Fibroblast of skin of right quadriceps (primary cell): ENCODE measurements around the gene RAB15.

Experiments used
- DNase-seq: peaks from one replicate; pipeline ENCODE4 v3.0.0-alpha.2; 2013

RAB15 gene

GRCh38 chr14:64971943-64972791 is at the start of gene RAB15:
Gene RAB15 (minus strand): TSS chr14:64972336. CDS start chr14:64972076, 260 bp downstream.
- DNase-seq = peak; percentile 31

GRCh38 chr14:65019944-65020566 is 47.9 kb upstream of the RAB15 start:
- DNase-seq = peak; percentile 68

- DNase-seq = no peak
Observed at GRCh38 chr14:65016471-65016870, 44.3 kb upstream of the RAB15 start.

GRCh38 chr14:65015391-65015790 is 43.3 kb upstream of the RAB15 start:
- DNase-seq = no peak

GRCh38 chr14:65012353-65012752 is 40.2 kb upstream of the RAB15 start:
- DNase-seq = no peak

- DNase-seq = no peak
Observed at GRCh38 chr14:65011538-65011937, 39.4 kb upstream of the RAB15 start.

- no peak for DNase-seq
Observed at GRCh38 chr14:65010211-65010931, 38.2 kb upstream of the RAB15 start.

GRCh38 chr14:65007202-65007601 is 35.1 kb upstream of the RAB15 start:
- no peak for DNase-seq

- DNase-seq = no peak
Observed at GRCh38 chr14:65006261-65006721, 34.2 kb upstream of the RAB15 start.

GRCh38 chr14:65003394-65003793 is 31.3 kb upstream of the RAB15 start:
- DNase-seq = no peak

GRCh38 chr14:65002586-65003210 is 30.6 kb upstream of the RAB15 start:
- DNase-seq = peak; percentile 51

- DNase-seq = peak; percentile 28
Observed at GRCh38 chr14:65001723-65002122, 29.6 kb upstream of the RAB15 start.

GRCh38 chr14:65000898-65001591 is 28.9 kb upstream of the RAB15 start:
- DNase-seq = peak; percentile 71

- DNase-seq = no peak
Observed at GRCh38 chr14:64998455-64998931, 26.4 kb upstream of the RAB15 start.

GRCh38 chr14:64997108-64997794 is 25.1 kb upstream of the RAB15 start:
- DNase-seq = no peak

- no peak for DNase-seq
Observed at GRCh38 chr14:64995291-64995690, 23.2 kb upstream of the RAB15 start.

- no peak for DNase-seq
Observed at GRCh38 chr14:64994540-64994939, 22.4 kb upstream of the RAB15 start.

- DNase-seq = no peak
Observed at GRCh38 chr14:64993266-64993930, 21.3 kb upstream of the RAB15 start.

GRCh38 chr14:64992328-64992885 is 20.3 kb upstream of the RAB15 start:
- DNase-seq = no peak

GRCh38 chr14:64990939-64991338 is 18.8 kb upstream of the RAB15 start:
- DNase-seq = no peak

- no peak for DNase-seq
Observed at GRCh38 chr14:64990296-64990695, 18.2 kb upstream of the RAB15 start.
